HG03442 (cell line): ENCODE data around the gene BMPR1A.

Experiments used
- ATAC-seq: cut with Tn5 transposase; IDR thresholded peaks from one replicate; pipeline ENCODE4 v1.9.1; 2021; ENCODE audit warnings: mild to moderate bottlenecking, moderate library complexity; ENCODE audit not compliant: unreplicated experiment

BMPR1A gene

DNA sequence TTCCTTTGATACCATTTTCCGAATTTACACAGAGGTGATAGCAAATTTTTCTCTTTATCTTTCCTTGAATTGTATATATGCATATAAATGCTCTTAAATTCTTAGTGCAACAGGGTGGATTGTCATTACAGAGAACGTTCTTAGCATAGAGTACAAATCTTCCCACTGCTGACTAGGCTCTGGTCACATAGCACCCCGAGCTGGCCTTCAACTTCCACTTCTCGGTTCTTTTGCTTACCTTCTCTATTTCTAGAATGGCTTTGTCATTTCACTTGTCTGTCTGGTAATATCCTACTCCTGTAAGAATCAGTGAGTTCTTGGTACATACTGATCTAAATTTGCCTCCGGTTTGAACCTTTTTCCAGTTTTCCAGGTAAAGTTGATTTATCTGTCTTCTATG is 225.3 kb downstream of the BMPR1A start:
- no peak for ATAC-seq
